HS-5 (cell line): ENCODE measurements around the gene ANKS1B.
"Not testable (repeated sequence)": the region's sequence is repeated elsewhere in the genome, so short reads cannot be mapped to it uniquely, and the experiment has no call there.

ENCODE experiments used
- DNase-seq: peaks from one replicate; pipeline ENCODE4 v3.0.0-alpha.2; 2012; ENCODE audit warnings: low read depth

Gene ANKS1B

GRCh38 chr12:99265648-99266047 lies 719.1 kb downstream of the ANKS1B start:
- no peak for DNase-seq

DNA sequence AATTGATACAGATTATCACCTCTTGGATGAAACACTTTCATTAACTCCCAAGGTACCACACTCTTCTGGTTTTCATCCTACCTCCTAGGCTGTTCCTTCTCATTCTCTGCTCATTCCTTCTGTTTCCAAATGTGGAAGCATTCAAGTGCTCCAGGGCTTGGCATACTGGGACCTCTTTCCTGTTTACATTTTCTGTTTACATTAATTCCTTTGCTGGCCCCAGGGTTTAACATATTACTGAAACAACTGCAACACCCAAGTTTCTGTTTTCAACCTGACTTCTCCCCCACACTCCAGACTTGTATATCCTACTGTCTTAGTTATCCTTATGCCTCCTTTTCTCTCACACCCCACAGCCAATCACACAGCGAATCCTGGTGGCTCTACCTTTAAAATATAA lies 723.5 kb downstream of the ANKS1B start:
- DNase-seq: no peak

DNA sequence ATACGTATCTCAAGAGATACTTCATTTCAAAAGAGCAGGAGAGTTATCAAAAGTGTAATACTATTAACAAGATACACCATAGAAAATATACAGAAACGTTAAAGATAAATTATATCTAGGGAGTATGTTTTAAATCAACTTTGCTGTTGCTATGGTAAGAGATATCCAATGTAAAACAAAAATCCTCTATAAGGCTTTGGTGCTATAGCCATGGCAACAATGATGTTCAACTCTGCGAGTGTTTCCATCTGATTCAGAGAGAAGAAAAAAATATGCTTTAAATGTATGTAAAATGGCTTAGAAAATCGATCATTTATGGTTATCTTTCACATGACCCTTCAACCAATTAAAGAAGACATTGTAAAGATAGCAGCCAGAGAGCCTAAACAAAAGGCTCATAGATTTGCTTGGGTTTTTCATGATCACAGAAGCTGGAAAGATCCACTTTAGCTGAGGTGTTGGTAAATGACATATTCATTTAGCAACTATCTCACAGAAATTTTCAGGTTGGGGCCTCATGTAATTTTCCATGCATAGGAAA lies 724.2 kb downstream of the ANKS1B start:
- no peak for DNase-seq

GRCh38 chr12:99259040-99259934 lies 725.4 kb downstream of the ANKS1B start:
- no peak for DNase-seq

GRCh38 chr12:99257672-99258071 lies 727.1 kb downstream of the ANKS1B start:
- DNase-seq: no peak

DNA sequence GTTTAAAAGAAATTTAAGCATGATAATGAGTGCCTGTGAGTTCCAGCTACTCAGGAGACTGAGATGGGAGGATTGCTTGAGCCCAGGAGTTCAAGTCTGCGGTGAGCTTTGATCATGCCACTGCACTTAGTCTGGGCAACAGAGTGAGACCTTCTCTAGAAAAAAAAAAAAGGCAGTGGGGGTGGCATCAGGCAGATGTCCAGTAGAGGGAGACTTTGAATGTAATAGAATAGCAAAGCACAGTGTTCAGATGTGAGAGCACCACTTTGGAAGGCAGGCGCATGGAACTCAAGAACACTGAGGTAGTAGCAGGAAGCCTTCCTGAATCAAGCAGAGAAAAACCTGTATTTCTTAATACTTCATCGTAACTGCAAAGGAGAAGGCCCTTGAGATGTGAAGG lies 731.7 kb downstream of the ANKS1B start:
- DNase-seq: no peak

DNA sequence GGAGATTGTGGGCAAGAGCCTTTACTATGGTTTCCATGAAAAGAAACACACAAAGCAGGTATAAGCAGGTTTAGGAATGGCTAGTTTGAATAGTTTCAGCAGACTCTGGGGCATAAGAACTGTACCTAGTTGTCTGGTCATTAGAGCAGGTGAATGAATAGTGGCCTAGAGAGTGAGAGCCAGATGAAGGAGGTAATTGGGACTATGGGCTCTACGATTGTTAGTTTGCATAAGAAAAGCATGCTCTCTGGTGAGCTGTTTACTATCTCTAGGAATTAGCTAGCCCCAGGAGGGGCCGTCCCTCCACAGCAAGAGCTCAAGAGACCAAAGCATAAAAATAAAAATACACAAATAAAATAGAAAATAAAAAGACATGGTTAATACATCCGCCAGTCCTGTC lies 734.6 kb downstream of the ANKS1B start:
- no peak for DNase-seq

GRCh38 chr12:99249543-99249942 lies 735.2 kb downstream of the ANKS1B start:
- DNase-seq: no peak

DNA sequence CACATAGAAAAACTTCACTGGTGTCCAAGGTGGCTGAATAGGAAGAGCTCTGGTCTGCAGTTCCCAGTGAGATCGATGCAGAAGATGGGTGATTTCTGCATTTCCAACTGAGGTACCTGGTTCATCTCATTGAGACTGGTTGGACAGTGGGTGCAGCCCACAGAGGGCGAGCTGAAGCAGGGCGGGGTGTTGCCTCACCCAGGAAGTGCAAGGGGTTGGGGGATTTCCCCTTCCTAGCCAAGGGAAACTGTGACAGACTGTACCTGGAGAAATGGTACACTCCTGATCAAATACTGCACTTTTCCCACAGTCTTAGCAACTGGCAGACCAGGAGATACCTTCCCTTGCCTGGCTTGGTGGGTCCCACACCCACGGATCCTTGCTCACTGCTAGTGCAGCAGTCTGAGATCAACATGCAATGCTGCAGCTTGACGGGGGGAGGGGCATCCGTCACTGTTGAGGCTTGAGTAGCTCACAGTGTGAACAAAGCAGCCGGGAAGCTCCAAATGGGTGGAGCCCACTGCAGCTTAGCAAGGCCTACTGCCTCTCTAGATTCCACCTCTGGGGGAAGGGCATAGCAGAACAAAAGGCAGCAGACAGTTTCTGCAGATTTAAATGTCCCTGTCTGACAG lies 746.7 kb downstream of the ANKS1B start:
- DNase-seq: not testable (repeated sequence)

DNA sequence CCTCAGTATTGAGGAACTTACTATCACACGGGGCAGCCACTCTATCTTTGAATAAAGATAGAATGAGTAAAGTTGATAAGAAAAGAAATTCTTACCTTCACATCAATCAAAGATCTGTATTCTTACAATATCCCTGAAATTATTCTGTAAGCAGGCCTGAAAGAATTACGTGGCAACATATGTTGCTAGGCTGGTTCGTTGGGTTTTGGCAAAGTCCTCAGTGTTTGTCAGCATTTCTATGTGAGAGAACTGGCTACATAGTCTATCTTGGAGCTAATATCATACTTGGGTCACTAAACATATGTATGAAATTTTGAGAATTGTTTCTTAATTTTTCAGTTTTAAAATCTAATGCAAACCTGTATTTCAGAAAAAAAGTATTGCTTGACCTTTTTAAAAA lies 749.4 kb downstream of the ANKS1B start:
- DNase-seq: no peak

DNA sequence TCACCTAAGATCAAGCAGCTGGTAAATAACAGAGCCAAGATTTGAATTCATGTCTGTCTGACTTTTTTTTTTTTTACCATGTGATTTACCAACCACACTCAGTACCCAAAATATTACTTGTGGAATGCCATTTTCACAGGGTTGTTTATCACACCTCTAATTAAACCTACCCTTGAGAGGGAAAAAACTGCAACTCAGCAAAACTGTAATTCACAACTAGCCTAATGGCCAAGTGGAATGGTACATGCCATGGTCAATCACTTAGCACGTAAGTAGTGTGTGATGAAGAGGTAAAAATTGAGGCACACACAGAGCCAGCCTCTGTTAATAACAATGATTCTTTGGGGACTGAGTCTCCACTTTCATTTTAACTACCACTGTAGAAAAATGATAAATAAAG lies 750.0 kb downstream of the ANKS1B start:
- no peak for DNase-seq

DNA sequence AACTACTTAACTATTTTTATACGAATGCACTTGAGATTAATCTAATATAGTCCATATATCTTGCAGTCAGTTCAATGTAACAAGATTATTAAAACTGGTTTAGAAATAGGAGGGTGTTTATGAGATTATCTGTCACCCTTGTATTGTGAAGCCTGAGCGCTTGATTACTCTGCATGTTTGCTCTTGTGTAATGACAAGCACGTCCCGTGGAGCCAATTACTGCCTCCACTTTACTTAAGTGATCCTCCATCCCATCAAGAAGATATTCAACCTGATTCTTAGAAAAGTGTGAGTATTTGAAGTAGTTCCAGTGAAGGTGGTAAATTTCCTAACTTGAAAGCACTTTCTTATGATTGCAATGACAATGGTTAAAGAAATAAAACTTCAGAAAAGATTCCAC lies 752.4 kb downstream of the ANKS1B start:
- DNase-seq: no peak

DNA sequence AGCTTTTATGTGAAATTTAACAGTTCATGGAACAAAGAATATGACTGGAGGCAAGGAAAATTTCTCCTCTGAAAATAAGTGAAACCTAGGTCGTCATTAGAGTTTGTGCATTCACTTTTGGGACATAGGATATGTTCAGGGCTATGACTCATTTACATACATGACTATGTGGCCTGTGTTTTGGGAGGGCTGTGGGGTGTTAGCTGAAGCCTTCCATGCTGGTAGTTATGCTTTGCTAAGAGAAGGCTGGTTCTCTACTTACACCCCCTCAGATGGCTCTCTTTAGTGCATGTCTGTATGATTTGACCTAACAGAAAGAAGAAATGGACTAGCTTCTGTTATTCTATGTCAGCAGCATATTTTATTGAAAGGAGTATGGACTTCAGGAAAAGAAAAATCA lies 753.7 kb downstream of the ANKS1B start:
- no peak for DNase-seq

GRCh38 chr12:99224237-99224636 lies 760.5 kb downstream of the ANKS1B start:
- no peak for DNase-seq

DNA sequence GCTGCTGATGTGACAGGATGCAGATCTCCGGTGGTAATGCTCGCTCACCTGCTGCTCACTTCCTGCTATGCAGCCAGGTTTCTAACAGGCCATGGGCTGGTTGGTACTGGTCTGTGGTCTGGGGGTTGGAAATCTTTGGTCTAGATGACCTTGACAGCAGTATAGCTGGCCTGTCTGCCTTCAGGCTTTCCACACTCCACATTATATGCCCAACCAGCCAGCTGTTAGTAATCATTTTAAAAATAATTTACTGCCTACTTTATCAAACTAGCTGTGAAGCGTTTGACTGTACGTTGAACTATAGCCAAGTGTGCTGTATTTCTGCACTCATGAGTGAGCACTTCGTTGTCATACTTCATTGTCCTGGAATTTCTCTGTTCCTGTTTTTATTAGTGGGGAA lies 761.2 kb downstream of the ANKS1B start:
- no peak for DNase-seq

- DNase-seq: no peak
Measured at GRCh38 chr12:99213047-99213446, 771.7 kb downstream of the ANKS1B start.

GRCh38 chr12:99212275-99212674 lies 772.5 kb downstream of the ANKS1B start:
- DNase-seq: no peak

DNA sequence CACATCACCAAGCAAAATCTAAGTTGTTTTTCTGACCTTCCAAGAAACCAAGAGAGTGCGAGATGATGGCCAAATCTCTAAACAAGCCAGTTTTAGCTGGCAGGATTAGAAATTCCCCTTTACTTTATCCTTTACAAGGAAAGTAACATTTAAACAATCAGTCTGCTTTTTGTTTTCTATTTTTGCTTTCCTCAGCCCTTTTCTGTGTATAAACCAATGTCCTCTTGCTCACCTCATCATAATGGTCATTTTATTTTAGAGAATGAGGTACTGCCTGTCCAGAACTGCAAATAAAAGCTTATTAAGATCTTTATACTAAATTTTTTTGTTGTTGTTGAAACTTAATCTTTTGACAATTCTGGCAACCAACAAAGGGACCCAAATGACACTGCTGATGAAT lies 779.6 kb downstream of the ANKS1B start:
- no peak for DNase-seq

DNA sequence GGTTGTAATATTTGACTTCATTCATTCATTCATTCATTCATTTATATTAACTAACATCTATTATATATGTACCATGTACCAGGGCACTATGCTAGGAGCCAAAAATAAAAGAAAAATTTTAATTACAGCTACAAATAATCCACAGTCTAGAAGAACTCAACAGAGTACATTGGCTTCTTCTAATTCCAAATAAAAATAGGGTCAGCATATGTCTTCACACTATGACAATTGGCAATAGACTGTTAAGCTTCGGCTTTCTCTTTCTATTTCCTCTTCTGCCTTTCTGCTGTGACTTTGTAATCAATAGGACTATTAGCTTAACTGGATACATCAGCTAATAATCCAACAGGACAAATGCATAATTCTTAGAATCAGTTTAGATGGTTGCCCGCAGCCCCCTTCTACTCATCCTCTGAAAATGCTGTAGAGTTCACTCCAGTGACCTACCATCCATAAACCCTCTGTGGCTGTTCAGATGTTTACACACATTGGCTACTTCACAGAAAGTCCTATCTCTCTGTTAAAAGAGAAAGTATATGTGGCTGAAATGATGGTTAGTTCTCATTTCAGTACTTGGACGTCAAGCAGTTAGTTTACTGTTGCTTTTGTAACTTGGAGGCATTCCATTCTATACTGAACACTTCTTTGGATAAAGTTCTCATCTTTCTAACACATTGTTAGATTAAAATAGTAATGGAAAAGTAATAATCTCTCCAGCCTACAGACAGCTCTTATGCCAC lies 782.7 kb downstream of the ANKS1B start:
- DNase-seq: no peak

- DNase-seq: no peak
Measured at GRCh38 chr12:99200711-99201384, 783.9 kb downstream of the ANKS1B start.

- DNase-seq: no peak
Measured at GRCh38 chr12:99195474-99195873, 789.3 kb downstream of the ANKS1B start.

DNA sequence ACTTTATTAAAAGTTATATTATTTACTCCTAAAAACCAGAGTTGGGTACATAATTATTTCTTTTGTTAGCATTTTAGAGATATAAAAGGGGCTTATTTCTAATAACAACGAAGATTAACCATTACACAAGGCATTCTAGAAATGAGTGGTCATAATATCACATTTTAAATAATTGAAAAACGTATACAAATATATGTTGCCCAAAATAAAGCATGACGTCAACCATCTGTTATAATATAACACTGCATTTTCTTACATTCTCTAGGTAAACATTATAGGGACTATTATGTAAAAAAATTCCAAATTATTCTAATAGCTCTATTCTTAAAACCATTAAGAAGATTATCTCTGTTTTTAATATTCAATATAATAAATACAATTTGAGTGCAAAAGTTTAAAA lies 792.2 kb downstream of the ANKS1B start:
- no peak for DNase-seq
